Measurements from ENCODE around the gene PRR23E.

GRCh38 chr3:127185268-127185667, 7.7 kb upstream of the PRR23E start:
- TF ChIP-seq CTCF (IDR thresholded peaks at IDR 0.05) = no peak
- TF ChIP-seq ZFX (IDR thresholded peaks at IDR 0.05; ENCODE audit: borderline replicate concordance) = no peak

Measured in 22Rv1 (cell line).